Upper lobe of right lung (tissue), 1 donor: ENCODE data around the gene TRDN. TPM values are rescaled to one million over a fixed set of nuclear protein-coding genes. Genes with fewer than 3 reads are reported as not detected.

Source experiments
- ATAC-seq: fragments of 200-7000 bp; cut with Tn5 transposase; one replicate; pipeline ENCODE4 v1.9.1; 2020; ENCODE audit warnings: mild to moderate bottlenecking, moderate library complexity
- DNase-seq: peaks from one replicate; pipeline ENCODE4 v3.0.0-alpha.2; 2020
- H3K27ac ChIP-seq: fragments of 200-600 bp; one replicate; pipeline ENCODE4 v1.8.0; 2022
- H3K27me3 ChIP-seq: fragments of 200-600 bp; one replicate; pipeline ENCODE4 v1.8.0; 2022; ENCODE audit warnings: mild to moderate bottlenecking
- H3K36me3 ChIP-seq: fragments of 200-600 bp; one replicate; pipeline ENCODE4 v1.8.0; 2022
- H3K4me1 ChIP-seq: fragments of 200-600 bp; one replicate; pipeline ENCODE4 v1.8.0; 2022
- H3K4me3 ChIP-seq: fragments of 200-600 bp; one replicate; pipeline ENCODE4 v1.8.0; 2022; ENCODE audit warnings: mild to moderate bottlenecking
- H3K9me3 ChIP-seq: fragments of 200-600 bp; one replicate; pipeline ENCODE4 v1.8.0; 2022
- intact Hi-C: fragments of 100-400 bp; cut with DNase I; formaldehyde crosslinking; loops from one replicate; pipeline ENCODE4 v1.11.0; 2022
- total RNA-seq: library from RNA; stranded (reverse); fragmentation: NEBNext Ultra II Directional; extraction: Animal tissue kit (Norgen Biotek cat#: 25700); gene quantifications from one replicate; pipeline ENCODE4 v1.2.1, GENCODE V29; 2021
- TF ChIP-seq, protein P1 (sequence below): fragments of 200-600 bp; IDR thresholded peaks from one replicate; pipeline ENCODE4 v1.8.0; 2022; ENCODE audit warnings: antibody characterized with exemption
- donor health status: DM: no; HTN: yes; CAD: no; lungs with severe emphysema.

Gene TRDN
- total RNA-seq, 1 donor from 2014 or later: not detected

DNA sequence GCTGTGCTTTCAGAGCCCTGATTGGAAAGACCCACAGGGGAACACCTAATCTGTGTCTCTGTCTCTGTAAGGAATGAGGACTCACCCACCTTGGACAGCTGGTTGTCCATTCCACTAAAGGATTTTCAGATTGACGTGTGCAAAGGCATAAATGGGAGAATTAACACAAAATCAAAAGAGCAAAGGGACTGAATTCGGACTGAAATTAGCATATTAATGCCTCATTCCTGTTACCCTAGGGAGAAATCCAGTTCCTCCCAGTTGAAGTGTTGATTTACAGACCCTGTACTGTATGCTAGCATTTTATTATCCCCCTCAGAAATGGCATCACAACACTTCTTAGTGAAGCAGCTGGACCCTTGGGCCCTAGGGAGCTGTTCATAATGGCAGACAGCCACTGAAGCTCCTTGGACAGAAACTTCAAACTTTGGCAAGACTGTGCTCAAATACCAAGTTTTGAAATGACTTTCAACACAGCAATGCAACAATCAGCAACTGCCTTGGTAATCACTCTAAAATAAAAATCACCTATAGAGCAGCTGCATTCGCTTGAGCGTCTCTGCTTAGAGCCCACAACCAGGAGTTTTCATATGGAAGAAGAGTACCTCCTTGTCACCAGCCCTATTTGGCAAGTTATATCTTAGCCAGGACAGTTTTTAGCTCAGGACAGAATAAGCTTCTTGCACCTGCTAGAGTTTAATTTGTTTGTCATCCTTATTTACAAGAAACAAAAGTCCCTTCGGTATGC, 118.1 kb downstream of the TRDN start:
- no peaks in the 10 kb centered on the region for H3K36me3 ChIP-seq
- no peaks in the 10 kb centered on the region for H3K4me1 ChIP-seq
- no peak overlapping the region for H3K4me3 ChIP-seq
- H3K27me3 ChIP-seq: no peaks in the 10 kb centered on the region
- intact Hi-C loops: no loop called here
- no peaks in the 10 kb centered on the region for H3K9me3 ChIP-seq
- H3K27ac ChIP-seq: no peak overlapping the region
- TF ChIP-seq, protein P1, sequence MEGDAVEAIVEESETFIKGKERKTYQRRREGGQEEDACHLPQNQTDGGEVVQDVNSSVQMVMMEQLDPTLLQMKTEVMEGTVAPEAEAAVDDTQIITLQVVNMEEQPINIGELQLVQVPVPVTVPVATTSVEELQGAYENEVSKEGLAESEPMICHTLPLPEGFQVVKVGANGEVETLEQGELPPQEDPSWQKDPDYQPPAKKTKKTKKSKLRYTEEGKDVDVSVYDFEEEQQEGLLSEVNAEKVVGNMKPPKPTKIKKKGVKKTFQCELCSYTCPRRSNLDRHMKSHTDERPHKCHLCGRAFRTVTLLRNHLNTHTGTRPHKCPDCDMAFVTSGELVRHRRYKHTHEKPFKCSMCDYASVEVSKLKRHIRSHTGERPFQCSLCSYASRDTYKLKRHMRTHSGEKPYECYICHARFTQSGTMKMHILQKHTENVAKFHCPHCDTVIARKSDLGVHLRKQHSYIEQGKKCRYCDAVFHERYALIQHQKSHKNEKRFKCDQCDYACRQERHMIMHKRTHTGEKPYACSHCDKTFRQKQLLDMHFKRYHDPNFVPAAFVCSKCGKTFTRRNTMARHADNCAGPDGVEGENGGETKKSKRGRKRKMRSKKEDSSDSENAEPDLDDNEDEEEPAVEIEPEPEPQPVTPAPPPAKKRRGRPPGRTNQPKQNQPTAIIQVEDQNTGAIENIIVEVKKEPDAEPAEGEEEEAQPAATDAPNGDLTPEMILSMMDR: no peak
- DNase-seq: no peak
- ATAC-seq: no peak

DNA sequence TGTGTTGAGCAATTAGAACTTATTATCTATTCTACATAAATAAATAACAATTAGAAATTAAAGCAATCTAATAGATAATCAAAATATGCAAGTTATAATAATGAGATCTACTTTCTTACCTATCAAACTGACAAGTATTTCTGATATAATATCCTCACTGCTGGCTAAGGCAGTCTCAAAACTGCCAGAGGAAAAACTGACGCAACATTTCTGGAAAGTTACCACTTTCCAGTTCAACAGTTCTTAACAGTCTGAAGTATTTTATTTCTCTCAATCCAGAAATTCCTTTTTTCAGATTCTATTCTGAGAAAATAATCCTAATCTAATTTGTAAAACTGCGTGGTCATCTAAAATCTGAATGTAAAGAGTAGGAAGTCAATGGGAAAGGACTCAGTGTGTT, 121.0 kb downstream of the TRDN start:
- Histone ChIP-seq H3K4me3 (no peak overlapping the region), H3K9me3 (no peaks in the 10 kb centered on the region), H3K4me1 (no peaks in the 10 kb centered on the region), H3K27me3 (no peaks in the 10 kb centered on the region), H3K27ac (no peak overlapping the region), H3K36me3 (no peaks in the 10 kb centered on the region)
- DNase-seq: no peak
- TF ChIP-seq, protein P1: no peak
- ATAC-seq: no peak
- intact Hi-C loops: no loop called here

DNA sequence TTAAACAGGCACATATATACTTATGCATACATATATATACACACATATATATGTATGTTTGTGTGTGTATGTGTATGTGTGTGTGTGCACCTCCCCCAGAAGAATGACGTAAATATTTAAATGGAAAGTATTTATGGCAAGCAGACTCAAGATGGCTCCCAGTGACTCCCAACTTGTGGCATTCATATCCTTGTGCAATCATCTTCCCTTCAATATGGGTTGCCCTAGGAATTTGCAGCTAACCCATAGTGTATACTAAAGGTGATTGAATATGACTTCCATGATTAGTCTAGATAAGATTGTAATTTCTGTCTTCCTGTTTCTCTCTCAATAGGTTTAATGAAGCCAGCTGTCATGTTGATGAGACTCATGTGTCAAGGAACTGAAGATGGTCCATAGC, 127.6 kb downstream of the TRDN start:
- H3K4me3 ChIP-seq: no peak overlapping the region
- H3K36me3 ChIP-seq: no peaks in the 10 kb centered on the region
- intact Hi-C loops: no loop called here

DNA sequence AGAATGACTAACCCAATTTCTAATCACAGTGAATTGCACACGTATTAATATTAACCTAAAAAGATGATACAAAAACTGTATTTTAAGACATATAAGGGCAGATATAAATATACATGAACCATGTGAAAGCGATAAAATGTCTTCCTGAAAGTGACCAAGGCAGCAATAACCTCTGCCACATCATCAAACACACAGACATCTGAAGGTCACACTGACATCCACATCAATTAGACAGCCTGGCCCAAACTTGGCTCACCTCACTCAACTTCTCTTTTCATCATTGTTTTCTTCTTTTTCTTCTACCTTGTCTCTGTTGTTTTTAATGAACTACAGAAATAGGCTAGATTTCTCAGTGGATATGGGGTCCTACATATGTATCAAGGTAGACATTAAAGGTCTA, 128.5 kb downstream of the TRDN start:
- no peaks in the 10 kb centered on the region for H3K4me1 ChIP-seq
- DNase-seq: no peak
- ATAC-seq: no peak
- H3K36me3 ChIP-seq: no peaks in the 10 kb centered on the region
- no peak overlapping the region for H3K4me3 ChIP-seq
- no peak overlapping the region for H3K27ac ChIP-seq
- intact Hi-C loops: no loop called here
- TF ChIP-seq, protein P1: no peak
- no peaks in the 10 kb centered on the region for H3K27me3 ChIP-seq
- no peaks in the 10 kb centered on the region for H3K9me3 ChIP-seq

More for the DNA sequence above, 127.6 kb downstream of the TRDN start:
- Histone ChIP-seq H3K4me1 (no peaks in the 10 kb centered on the region), H3K27ac (no peak overlapping the region), H3K9me3 (no peaks in the 10 kb centered on the region), H3K27me3 (no peaks in the 10 kb centered on the region)
- DNase-seq (no peak), ATAC-seq (no peak)
- TF ChIP-seq, protein P1: no peak

DNA sequence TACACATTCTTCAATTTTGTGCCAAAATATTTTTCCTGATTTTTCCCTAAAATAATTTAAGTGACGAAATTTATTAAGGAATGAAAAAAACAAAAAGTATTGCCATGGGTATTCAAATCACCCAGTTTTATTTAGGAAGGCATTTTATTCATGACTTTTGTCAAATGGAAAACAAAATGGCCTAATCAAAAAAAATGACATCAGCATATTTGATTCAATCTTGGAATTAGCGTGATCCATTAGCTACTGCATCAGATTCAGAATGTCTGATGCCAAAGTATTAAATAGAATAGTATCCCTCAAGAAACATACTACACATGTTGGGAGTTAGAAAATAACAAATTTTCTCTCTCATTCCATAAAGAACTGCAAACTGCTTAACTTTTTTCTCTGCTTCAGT, 129.2 kb downstream of the TRDN start:
- no peaks in the 10 kb centered on the region for H3K27me3 ChIP-seq
- no peak overlapping the region for H3K27ac ChIP-seq
- TF ChIP-seq, protein P1: no peak
- DNase-seq: no peak
- no peaks in the 10 kb centered on the region for H3K9me3 ChIP-seq
- H3K4me3 ChIP-seq: no peak overlapping the region
- H3K4me1 ChIP-seq: no peaks in the 10 kb centered on the region
- no peak for ATAC-seq
- H3K36me3 ChIP-seq: no peaks in the 10 kb centered on the region
- intact Hi-C loops: no loop called here
